ENCODE data around the gene PATJ.
"Not testable (repeated sequence)": the region's sequence is repeated elsewhere in the genome, so short reads cannot be mapped to it uniquely, and the experiment has no call there.

The PATJ gene

DNA sequence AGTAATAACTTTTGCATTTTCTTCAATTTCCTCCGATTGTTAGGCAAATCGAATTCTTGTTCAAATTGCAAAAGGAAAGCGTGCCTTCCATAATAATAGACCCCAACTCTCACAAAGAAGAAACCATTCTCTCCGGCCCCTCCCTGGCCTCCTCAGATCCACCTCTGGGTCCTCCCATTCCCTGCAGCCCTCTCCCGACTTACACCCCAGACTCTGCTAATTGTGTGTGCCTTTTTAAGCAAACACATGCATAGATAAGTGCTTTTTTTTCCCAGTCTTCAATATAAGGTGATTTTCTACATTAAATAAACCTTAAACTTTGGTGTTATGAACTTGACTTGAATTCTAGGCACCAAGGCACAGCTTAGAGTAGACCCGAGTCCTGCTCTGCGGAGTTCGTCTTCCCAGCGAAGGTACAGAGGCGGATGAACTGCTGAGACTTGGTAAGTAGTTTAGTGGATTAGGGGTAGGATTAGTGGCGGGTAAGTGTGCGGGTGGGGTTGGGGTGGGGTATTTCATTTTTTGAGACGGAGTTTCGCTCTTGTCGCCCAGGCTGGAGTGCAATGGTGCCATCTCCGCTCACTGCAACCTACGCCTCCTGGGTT, 453.9 kb downstream of the PATJ start:
- Mint-ChIP-seq H3K36me3 (ENCODE audit: insufficient read depth) (no peaks in the 10 kb centered on the region), H3K9me3 (no peaks in the 10 kb centered on the region), H3K27me3 (peaks cover 36 to 54% of the 10 kb centered on the region in 2 donors), H3K27ac (no peak overlapping the region), H3K4me1 (ENCODE audit: low read depth in 2 of 2) (peaks cover 1 to 7% of the 10 kb centered on the region in 2 donors), H3K4me3 (no peak overlapping the region)
- ATAC-seq (replicated peaks) (no peak), DNase-seq (no peak)

DNA sequence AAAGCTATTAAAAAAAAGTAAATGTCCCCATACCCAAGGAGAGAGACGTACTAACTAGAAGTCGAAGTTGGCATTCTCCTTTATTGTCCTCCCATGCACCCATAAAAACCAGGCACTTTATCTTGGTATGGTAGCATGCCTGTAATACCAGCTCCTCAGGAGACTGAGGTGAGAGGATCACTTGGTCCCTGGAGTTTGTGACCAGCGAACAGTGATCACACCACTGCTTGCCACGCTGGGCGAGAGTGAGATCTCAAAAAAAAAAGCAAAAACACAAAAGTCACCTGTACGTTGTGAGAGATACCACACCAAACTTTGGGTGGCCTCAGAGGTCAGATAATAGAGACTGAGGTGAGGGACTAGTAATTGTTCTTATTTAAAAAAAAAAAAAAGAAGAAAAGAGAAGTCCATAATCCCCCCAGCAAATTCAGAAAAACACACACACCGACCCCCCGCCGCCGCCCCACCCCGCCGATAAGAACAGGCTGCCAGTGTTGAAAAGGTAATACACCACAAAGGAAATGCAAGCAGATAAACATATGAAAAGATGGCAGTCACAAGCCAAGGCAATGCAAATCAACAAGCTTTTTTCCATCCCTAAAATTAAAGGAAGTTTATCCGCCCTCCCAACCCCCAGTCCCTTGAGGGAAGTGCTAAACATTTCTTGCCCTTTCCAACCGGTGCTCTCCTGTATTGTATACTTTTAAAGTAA, 455.9 kb downstream of the PATJ start:
- peaks cover 1 to 7% of the 10 kb centered on the region in 2 donors for H3K4me1 Mint-ChIP-seq (ENCODE audit: low read depth in 2 of 2)
- H3K27me3 Mint-ChIP-seq = peaks cover 23 to 37% of the 10 kb centered on the region in 2 donors
- DNase-seq (no peak), ATAC-seq (replicated peaks) (no peak)
- no peaks in the 10 kb centered on the region for H3K9me3 Mint-ChIP-seq
- H3K36me3 Mint-ChIP-seq (ENCODE audit: insufficient read depth) = no peaks in the 10 kb centered on the region
- H3K27ac Mint-ChIP-seq = no peak overlapping the region
- H3K4me3 Mint-ChIP-seq = no peak overlapping the region

DNA sequence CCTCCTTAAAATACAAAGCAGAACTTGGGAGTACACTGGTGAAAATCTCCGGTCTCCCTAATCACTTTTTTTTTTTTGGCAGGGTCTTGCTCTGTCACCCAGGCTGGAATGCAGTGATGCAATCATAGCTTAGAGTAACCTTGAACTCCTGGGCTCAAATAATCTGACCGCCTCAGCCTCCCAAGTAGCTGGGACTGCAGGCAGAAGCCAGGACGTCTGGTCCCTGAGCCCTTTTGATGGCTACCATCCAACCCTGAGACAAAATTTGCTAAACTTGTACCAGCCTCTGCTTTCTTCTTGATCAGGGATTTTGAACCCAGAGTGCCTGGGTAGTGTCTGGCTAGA, 456.5 kb downstream of the PATJ start:
- Mint-ChIP-seq H3K27me3 (peaks cover 18 to 32% of the 10 kb centered on the region in 2 donors), H3K27ac (no peak overlapping the region), H3K36me3 (ENCODE audit: insufficient read depth) (no peaks in the 10 kb centered on the region), H3K4me3 (no peak overlapping the region), H3K9me3 (no peaks in the 10 kb centered on the region), H3K4me1 (ENCODE audit: low read depth in 2 of 2) (peaks cover 1 to 7% of the 10 kb centered on the region in 2 donors)
- DNase-seq = no peak
- no peak for ATAC-seq (replicated peaks)

DNA sequence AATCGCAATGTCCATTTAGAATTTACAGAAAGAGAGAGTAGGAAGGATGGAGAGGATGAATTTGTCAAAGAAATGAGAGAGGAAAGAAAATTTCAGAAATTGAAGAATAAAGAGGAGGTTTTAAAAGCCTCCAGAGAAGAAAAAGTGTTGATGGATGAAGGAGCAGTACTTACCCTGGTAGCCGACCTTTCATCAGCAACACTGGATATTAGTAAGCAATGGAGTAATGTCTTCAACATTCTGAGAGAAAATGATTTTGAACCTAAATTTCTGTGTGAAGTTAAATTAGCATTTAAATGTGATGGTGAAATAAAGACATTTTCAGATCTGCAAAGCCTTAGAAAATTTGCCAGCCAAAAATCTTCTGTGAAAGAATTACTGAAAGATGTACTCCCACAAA, 464.9 kb downstream of the PATJ start:
- Mint-ChIP-seq H3K4me3 (no peak overlapping the region), H3K36me3 (ENCODE audit: insufficient read depth) (no peaks in the 10 kb centered on the region), H3K27me3 (peaks cover 0 to 5% of the 10 kb centered on the region in 2 donors), H3K9me3 (peaks cover 4 to 15% of the 10 kb centered on the region in 2 donors), H3K4me1 (ENCODE audit: low read depth in 2 of 2) (no peaks in the 10 kb centered on the region), H3K27ac (no peak overlapping the region)
- DNase-seq (no peak), ATAC-seq (replicated peaks) (no peak)

DNA sequence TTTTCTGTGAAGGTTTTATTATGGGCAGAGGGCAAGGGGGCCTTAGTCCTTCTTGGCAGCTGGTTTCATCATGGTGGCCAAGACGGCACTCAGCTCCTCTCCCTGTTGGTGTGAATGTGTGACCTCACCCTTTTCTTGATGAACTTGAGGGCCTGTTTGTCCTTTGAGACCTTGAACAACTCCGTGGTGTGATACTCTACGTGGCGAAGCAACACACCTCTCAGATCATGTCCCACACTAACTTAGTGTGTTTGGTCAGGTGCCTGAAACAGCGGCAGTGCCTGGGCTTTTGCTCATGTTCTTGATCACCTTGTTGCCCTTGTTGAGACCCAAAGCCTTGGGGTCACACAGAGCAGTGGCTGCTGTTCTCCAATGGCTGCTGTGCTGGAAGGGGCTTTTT, 465.8 kb downstream of the PATJ start:
- no peak for ATAC-seq (replicated peaks)

DNA sequence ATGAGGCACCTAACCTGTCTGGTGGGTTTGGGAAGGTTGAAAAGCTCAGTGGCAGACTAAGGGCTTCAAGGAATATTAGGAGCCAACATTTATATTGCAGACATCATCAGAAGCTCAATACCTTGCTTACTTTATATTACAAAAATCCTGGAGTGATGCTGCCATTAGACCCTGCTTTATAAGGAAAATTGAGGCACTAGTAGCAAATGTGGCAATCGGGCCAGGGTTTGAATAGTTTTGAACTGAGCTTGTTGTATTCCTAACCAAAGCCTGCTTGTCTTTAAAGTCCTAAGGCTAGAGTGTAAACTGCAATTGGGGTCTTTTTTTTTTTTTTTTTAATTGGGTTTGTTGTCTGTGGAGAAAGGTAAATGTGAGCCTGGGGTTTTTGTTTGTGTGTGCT, 466.7 kb downstream of the PATJ start:
- H3K36me3 Mint-ChIP-seq (ENCODE audit: insufficient read depth) = no peaks in the 10 kb centered on the region
- DNase-seq (no peak), ATAC-seq (replicated peaks) (no peak)
- peaks cover 4 to 15% of the 10 kb centered on the region in 2 donors for H3K9me3 Mint-ChIP-seq
- H3K27ac Mint-ChIP-seq = no peak overlapping the region
- peaks cover 0 to 5% of the 10 kb centered on the region in 2 donors for H3K27me3 Mint-ChIP-seq
- H3K4me1 Mint-ChIP-seq (ENCODE audit: low read depth in 2 of 2) = no peaks in the 10 kb centered on the region
- H3K4me3 Mint-ChIP-seq = no peak overlapping the region

More for the DNA sequence above, 465.8 kb downstream of the PATJ start:
- Mint-ChIP-seq H3K9me3 (peaks cover 4 to 15% of the 10 kb centered on the region in 2 donors), H3K4me1 (ENCODE audit: low read depth in 2 of 2) (no peaks in the 10 kb centered on the region), H3K27ac (no peak overlapping the region), H3K36me3 (ENCODE audit: insufficient read depth) (no peaks in the 10 kb centered on the region), H3K27me3 (peaks cover 0 to 5% of the 10 kb centered on the region in 2 donors), H3K4me3 (no peak overlapping the region)
- DNase-seq = no peak

DNA sequence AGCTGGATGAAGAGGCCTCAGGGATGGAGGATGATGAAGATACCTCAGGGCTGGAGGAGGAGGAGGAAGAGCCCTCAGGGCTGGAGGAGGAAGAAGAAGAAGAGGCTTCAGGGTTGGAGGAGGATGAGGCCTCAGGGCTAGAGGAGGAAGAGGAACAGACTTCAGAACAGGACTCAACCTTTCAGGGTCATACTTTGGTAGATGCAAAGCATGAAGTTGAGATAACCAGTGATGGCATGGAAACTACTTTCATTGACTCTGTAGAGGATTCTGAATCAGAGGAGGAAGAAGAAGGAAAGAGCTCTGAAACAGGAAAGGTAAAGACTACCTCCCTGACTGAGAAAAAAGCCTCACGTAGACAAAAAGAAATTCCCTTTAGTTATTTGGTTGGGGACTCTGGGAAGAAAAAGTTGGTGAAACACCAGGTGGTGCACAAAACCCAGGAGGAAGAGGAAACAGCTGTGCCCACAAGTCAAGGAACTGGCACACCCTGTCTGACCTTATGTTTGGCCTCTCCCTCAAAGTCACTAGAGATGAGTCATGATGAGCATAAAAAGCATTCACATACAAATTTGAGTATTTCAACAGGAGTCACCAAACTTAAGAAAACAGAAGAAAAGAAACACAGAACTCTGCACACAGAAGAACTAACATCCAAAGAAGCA, 467.8 kb downstream of the PATJ start:
- no peak for DNase-seq
- Mint-ChIP-seq H3K4me3 (no peak overlapping the region), H3K4me1 (ENCODE audit: low read depth in 2 of 2) (no peaks in the 10 kb centered on the region), H3K27me3 (peaks cover 0 to 5% of the 10 kb centered on the region in 2 donors), H3K36me3 (ENCODE audit: insufficient read depth) (no peaks in the 10 kb centered on the region), H3K9me3 (peaks cover 4 to 15% of the 10 kb centered on the region in 2 donors), H3K27ac (no peak overlapping the region)
- no peak for ATAC-seq (replicated peaks)

DNA sequence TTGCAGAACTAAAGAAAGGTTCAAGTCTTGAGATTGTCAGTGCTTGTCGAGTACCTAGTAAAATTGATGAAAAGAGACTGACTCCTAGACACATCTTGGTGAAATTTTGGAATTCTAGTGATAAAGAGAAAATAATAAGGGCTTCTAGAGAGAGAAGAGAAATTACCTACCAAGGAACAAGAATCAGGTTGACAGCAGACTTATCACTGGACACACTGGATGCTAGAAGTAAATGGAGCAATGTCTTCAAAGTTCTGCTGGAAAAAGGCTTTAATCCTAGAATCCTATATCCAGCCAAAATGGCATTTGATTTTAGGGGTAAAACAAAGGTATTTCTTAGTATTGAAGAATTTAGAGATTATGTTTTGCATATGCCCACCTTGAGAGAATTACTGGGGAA, 468.7 kb downstream of the PATJ start:
- Mint-ChIP-seq H3K9me3 (peaks cover 4 to 15% of the 10 kb centered on the region in 2 donors), H3K27me3 (peaks cover 0 to 5% of the 10 kb centered on the region in 2 donors), H3K4me3 (no peak overlapping the region), H3K36me3 (ENCODE audit: insufficient read depth) (no peaks in the 10 kb centered on the region), H3K27ac (no peak overlapping the region), H3K4me1 (ENCODE audit: low read depth in 2 of 2) (no peaks in the 10 kb centered on the region)
- no peak for ATAC-seq (replicated peaks)
- DNase-seq = no peak

DNA sequence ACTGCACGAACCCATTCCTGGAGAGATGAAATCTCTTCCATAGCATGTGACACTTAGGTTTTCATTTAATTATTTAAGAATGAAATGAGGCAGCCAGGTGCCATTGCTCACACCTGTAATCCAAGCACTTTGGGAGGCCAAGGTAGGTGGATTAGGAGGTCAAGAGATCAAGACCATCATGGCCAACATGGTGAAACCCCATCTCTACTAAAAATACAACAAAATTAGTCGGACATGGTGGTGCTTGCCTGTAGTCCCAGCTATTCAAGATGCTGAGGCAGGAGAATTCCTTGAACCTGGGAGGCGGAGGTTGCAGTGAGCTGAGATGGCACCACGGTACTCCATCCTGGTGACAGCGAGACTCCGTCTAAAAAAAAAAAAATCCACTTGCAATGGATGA, 470.1 kb downstream of the PATJ start:
- ATAC-seq (replicated peaks) = no peak
- Mint-ChIP-seq H3K4me1 (ENCODE audit: low read depth in 2 of 2) (no peaks in the 10 kb centered on the region), H3K9me3 (peaks cover 4 to 15% of the 10 kb centered on the region in 2 donors), H3K27me3 (no peaks in the 10 kb centered on the region), H3K4me3 (no peak overlapping the region), H3K27ac (no peak overlapping the region), H3K36me3 (ENCODE audit: insufficient read depth) (no peaks in the 10 kb centered on the region)
- DNase-seq = no peak

DNA sequence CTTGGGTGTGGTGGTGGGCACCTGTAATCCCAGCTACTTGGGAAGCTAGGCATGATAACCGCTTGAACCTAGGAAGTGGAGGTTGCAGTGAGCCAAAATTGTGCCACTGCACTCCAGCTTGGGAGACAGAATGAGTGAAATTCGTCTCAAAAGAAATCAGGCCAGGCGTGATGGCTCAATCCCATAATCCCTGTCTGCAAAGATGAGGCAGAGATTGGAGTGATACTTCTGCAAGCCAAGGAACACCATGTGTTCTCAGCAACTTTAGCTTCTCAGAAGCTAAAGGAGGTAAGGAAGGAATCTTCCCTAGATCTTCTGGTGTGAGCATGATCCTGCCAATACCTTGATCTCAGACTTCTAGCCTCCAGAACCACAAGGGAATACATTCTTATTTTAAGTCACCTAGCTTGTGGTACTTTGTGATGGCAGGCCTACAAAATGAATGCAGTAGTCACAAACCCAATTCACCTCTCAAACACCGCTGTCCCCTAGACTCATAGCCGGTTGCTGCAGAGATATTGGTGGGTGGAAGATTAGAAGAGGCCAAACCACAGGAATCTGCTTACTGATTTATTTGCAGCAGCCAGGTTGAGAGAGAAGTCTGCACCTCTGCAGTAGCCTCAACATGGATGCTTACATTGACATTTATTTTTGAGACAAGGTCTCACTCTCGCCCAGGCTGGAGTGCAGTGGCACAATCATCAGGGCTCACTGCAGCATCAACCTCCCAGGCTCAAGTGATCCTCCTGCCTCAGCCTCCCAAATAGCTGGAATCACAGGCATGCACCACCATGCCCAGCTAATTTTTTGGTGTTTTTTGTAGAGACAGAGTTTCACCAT, 471.0 kb downstream of the PATJ start:
- Mint-ChIP-seq H3K4me1 (ENCODE audit: low read depth in 2 of 2) (no peaks in the 10 kb centered on the region), H3K9me3 (peaks cover 4 to 15% of the 10 kb centered on the region in 2 donors), H3K27ac (no peak overlapping the region), H3K27me3 (no peaks in the 10 kb centered on the region), H3K36me3 (ENCODE audit: insufficient read depth) (no peaks in the 10 kb centered on the region), H3K4me3 (no peak overlapping the region)
- DNase-seq (no peak), ATAC-seq (replicated peaks) (no peak)

DNA sequence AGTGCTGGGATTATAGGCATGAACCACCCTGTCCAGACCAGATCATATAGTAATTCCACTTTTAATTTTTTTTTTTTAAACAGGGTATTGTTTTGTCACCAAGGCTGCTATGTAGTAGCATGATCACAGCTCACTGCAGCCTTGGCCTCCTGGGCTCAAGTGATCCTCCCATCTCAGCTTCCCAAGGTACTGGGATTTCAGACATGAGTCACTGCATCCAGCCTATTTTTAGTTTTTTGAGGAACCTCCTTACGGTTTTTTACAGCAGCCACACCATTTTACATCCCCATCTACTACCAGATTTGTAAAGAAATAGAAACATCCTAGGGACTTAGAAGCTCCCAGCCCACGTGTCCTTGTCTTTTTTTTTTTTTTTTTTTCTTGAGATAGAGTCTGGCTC, 476.3 kb downstream of the PATJ start:
- no peaks in the 10 kb centered on the region for H3K4me1 Mint-ChIP-seq (ENCODE audit: low read depth in 2 of 2)

DNA sequence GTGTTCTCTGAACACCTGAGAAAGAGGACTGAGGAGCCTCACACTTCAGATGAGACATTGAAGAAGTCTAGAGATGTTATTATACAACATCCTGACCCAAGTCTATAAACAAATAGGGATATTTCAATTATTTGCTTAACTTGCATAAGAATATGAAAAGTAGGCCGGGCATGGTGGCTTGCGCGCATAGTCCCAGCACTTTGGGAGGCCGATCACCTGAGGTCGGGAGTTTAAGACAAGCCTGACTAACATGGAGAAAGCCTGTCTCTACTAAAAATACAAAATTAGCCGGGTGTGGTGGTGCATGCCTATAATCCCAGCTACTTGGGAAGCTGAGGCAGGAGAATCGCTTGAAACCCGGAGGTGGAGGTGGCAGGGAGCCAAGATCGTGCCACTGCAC, 478.2 kb downstream of the PATJ start:
- H3K27me3 Mint-ChIP-seq; H3K4me3 Mint-ChIP-seq; H3K27ac Mint-ChIP-seq; ATAC-seq (replicated peaks); H3K36me3 Mint-ChIP-seq (ENCODE audit: insufficient read depth); H3K4me1 Mint-ChIP-seq (ENCODE audit: low read depth in 2 of 2); H3K9me3 Mint-ChIP-seq; DNase-seq: not testable (repeated sequence)

More for the DNA sequence above, 476.3 kb downstream of the PATJ start:
- no peak for DNase-seq
- Mint-ChIP-seq H3K36me3 (ENCODE audit: insufficient read depth) (no peaks in the 10 kb centered on the region), H3K9me3 (no peaks in the 10 kb centered on the region), H3K4me3 (no peak overlapping the region), H3K27me3 (no peaks in the 10 kb centered on the region), H3K27ac (no peak overlapping the region)
- ATAC-seq (replicated peaks) = no peak

DNA sequence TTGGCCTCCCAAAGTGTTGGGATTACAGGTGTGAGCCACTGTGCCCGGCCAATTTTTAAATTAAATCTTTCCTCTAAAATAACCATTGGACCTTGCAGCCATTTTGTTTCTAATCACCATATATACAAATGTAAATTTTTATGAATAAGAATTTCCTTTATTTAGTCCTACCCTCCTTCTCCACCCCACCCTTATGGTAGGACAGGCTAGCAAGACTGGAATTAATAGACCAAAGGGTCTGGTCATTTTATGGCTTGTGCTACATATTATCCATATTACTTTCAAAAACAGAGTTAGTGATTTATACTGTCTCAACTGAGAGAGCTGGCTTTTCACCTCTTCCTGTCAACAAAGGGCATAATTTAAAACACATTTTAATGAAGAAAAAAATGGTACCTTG, 478.9 kb downstream of the PATJ start:
- H3K27ac Mint-ChIP-seq = no peak overlapping the region
- no peaks in the 10 kb centered on the region for H3K4me1 Mint-ChIP-seq (ENCODE audit: low read depth in 2 of 2)
- no peaks in the 10 kb centered on the region for H3K27me3 Mint-ChIP-seq
- ATAC-seq (replicated peaks) = no peak
- H3K36me3 Mint-ChIP-seq (ENCODE audit: insufficient read depth) = no peaks in the 10 kb centered on the region
- H3K9me3 Mint-ChIP-seq = no peaks in the 10 kb centered on the region
- no peak for DNase-seq
- no peak overlapping the region for H3K4me3 Mint-ChIP-seq
